ENCODE results near the gene OPCML.

DNA sequence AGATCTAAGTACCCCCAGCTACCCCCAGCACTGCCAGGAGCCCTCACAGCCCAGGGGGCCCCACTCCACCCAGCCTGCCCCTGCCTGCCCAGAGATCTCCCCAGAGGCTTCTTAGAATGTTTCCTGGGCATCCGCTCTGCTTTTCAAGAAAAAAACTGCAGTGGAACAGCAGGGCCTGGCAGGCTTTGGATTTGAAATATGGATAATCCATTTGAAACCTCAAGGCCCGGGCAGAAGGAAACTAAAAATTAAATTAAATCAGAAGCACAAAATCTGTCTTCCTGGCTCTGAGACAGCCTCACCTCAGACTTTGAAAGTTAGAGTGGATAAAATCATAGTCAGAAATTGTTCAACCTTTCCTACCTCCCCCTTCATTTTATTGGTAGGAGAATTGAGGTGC lies 273.6 kb downstream of the OPCML start:
- TF ChIP-seq SIN3A (IDR thresholded peaks at IDR 0.05; ENCODE audit: borderline replicate concordance, insufficient read depth, low read depth, low read length) (no peak), TCF7L2 (IDR thresholded peaks at IDR 0.05; ENCODE audit: low read depth, low read length) (no peak)
- TF ChIP-seq, protein P1, sequence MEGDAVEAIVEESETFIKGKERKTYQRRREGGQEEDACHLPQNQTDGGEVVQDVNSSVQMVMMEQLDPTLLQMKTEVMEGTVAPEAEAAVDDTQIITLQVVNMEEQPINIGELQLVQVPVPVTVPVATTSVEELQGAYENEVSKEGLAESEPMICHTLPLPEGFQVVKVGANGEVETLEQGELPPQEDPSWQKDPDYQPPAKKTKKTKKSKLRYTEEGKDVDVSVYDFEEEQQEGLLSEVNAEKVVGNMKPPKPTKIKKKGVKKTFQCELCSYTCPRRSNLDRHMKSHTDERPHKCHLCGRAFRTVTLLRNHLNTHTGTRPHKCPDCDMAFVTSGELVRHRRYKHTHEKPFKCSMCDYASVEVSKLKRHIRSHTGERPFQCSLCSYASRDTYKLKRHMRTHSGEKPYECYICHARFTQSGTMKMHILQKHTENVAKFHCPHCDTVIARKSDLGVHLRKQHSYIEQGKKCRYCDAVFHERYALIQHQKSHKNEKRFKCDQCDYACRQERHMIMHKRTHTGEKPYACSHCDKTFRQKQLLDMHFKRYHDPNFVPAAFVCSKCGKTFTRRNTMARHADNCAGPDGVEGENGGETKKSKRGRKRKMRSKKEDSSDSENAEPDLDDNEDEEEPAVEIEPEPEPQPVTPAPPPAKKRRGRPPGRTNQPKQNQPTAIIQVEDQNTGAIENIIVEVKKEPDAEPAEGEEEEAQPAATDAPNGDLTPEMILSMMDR (IDR thresholded peaks at IDR 0.05) = no peak
